C4-2B (cell line): ENCODE measurements around the gene ELL.

Experiments used
- H3K27ac ChIP-seq: fragments of 450-650 bp; 2 replicates; pipeline ENCODE4 v1.5.1; 2017
- CTCF ChIP-seq: fragments of 450-650 bp; conservative IDR thresholded peaks from 2 replicates; pipeline ENCODE4 v1.5.1; 2017; ENCODE audit warnings: mild to moderate bottlenecking
- ZFX ChIP-seq: fragments of 450-650 bp; IDR thresholded peaks from 2 replicates; pipeline ENCODE4 v1.6.1; 2017

ELL gene

GRCh38 chr19:18481505-18482222 is 40.2 kb downstream of the ELL start:
- no peak overlapping the region for H3K27ac ChIP-seq
- TF ChIP-seq CTCF = no peak
- no peak for TF ChIP-seq ZFX

GRCh38 chr19:18480006-18480691 is 41.7 kb downstream of the ELL start:
- TF ChIP-seq CTCF (no peak), ZFX (no peak)
- no peak overlapping the region for H3K27ac ChIP-seq

- no peak overlapping the region; the same call in 1 of the 2 replicates for H3K27ac ChIP-seq
- TF ChIP-seq CTCF (no peak), ZFX (no peak)
These were observed 43.1 kb downstream of the ELL start for GRCh38 chr19:18478545-18479311.

GRCh38 chr19:18477974-18478373 is 43.9 kb downstream of the ELL start:
- TF ChIP-seq CTCF = no peak
- no peak for TF ChIP-seq ZFX
- H3K27ac ChIP-seq = no peak overlapping the region

GRCh38 chr19:18477042-18477779 is 44.7 kb downstream of the ELL start:
- no peak overlapping the region for H3K27ac ChIP-seq
- TF ChIP-seq ZFX (no peak), CTCF (no peak)

GRCh38 chr19:18476507-18477041 is 45.3 kb downstream of the ELL start:
- H3K27ac ChIP-seq = no peak overlapping the region
- no peak for TF ChIP-seq ZFX
- TF ChIP-seq CTCF = no peak
